Renal cortex interstitium (tissue), 11 donors: Measurements from ENCODE around the gene TAF13. TPM values are rescaled to one million over a fixed set of nuclear protein-coding genes. Genes with fewer than 3 reads are reported as not detected.
"Not testable (repeated sequence)": the region's sequence is repeated elsewhere in the genome, so short reads cannot be mapped to it uniquely, and the experiment has no call there.

Experiments used
- DNase-seq, 11 donors: peaks; one replicate each; pipeline ENCODE4 v3.0.0-alpha.2; 2013; ENCODE audit warnings: low read depth in 9 of 11, low spot score in 4 of 11; ENCODE audit errors: extremely low read depth in 1 of 11
- polyA plus RNA-seq, 3 donors: library from polyadenylated mRNA; unstranded; fragments of 120-200 nt; gene quantifications; one replicate each; pipeline ENCODE4 v1.2.1, GENCODE V29; 2013; ENCODE audit not compliant: insufficient read length in 3 of 3

Gene TAF13
- polyA plus RNA-seq, 3 donors, result 42.5 to 47.9 (median 43.8) TPM

DNA sequence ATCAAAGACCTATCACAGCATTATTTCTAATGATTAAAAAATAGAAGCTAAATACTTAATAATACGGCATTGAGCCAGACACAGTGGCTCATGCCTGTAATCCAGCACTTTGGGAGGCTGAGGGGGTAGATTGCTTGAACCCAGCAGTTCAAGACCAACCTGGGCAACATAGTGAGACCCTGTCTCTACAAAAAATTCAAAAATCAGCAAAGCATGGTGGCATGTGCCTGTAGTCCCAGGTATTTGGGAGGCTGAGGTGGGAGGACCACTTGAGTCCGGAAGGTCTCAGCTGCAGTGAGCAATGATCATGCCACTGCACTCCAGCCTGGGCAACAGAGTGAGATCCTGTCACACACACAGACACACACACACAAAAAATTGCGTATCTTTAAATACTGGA is 10.7 kb downstream of the TAF13 start:
- DNase-seq, result no peak

GRCh38 chr1:109061183-109061582 is 14.6 kb downstream of the TAF13 start:
- DNase-seq, result no peak

DNA sequence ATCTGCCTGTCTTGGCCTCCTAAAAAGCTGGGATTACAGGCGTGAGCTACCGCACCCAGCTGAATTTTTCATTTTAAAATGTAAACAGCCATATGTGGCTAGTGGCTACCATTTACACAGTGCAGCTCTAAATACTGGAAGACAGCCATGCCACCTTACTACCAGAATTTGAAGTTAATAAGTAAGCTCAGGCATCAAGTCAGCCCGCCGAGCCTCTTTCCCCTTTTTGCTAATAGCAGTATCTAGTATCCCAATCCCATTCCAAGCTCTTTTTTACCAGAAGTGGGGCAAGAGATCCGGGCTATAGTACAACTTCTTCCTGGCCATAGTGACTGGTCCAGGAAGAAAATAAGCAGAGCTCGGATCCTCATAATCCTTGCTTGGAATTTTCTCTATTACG is 15.1 kb downstream of the TAF13 start:
- no peak for DNase-seq

DNA sequence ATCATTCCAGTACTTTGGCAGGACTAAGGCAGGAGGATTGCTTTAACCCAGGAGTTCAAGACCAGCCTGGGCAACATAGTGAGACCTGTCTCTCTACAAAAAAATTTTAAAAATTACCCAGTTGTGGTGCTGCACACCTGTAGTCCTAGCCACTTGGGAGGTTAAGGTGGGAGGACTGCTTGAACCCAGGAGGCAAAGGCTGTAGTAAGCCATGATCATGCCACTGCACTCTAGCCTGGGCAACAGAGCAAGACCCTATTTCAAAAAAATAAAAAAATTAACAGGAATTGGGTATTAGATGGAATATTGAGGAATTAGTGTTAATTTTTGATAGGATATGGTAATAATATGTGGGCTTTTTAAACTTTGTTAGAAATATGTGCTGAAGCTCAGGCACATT is 16.8 kb downstream of the TAF13 start:
- DNase-seq, result no peak

- DNase-seq, result no peak
These were observed 19.7 kb downstream of the TAF13 start for GRCh38 chr1:109056064-109056463.

DNA sequence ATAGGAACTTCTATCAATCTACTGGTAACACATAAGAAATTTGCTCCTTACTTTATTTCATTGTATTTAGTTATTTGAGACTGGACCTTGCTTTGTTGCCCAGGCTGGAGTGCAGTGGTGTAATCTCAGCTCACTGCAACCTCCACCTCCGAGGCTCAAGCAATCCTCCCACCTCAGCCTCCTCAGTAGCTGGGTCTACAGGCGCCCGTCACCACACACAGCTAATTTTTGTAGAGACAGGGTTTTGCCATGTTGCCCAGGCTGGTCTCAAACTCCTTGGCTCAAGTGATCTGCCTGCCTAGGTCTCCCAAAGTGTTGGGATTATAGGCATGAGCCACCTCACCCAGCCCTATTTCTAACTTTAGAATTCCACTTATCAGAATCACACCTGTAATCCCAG is 23.7 kb downstream of the TAF13 start:
- not testable (repeated sequence) for DNase-seq

- DNase-seq, result peak in 2 of 11 donors; percentile 16 to 43
These were observed 25.4 kb downstream of the TAF13 start for GRCh38 chr1:109050228-109050995.

DNA sequence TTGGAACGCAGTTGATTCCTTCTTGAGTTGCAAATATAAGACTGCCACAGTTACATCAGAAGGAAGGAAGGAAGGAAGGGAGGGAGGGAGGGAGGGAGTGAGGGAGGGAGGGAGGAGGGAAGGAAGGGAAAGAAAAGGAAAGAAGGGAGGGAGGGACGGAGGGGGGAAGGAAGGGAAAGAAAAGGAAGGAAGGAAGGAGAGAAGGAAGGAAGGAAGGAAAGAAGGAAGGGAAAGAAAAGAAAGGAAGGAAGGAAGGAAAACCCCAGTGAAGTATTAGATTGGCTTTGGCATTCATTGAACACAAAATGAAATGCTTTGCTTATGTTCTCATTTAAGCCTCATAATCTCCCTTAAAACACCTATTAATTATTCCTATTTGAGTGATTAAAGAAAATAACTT is 27.5 kb downstream of the TAF13 start:
- DNase-seq, result no peak

- DNase-seq, result no peak
These were observed 28.5 kb downstream of the TAF13 start for GRCh38 chr1:109047339-109047738.

GRCh38 chr1:109046671-109047070 is 29.1 kb downstream of the TAF13 start:
- DNase-seq, result no peak

DNA sequence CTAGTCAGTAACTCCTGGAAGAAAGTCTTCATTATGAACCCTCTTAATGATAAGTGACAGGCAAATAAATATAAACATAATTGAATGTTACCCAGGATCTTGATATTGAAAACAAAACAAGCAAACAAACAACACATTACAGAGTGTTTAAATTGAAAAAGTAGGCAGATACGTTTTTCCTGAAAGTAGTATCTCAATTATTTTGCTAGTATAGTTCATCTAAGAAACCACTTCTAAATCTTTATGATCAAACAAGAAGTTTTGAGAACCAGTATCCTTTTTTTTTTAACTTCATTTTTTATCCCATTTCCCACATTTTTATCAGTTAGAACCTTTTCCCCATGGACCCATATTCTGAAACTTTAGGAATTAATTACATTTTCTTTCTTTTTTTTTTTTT is 30.2 kb downstream of the TAF13 start:
- no peak for DNase-seq

GRCh38 chr1:109041621-109042468 is 34.0 kb downstream of the TAF13 start, which contains the start of gene WDR47:
Gene WDR47 (minus strand): TSS chr1:109042102. CDS start chr1:109023512, 18,590 bp downstream.
- peak; percentile 75 to 91 (median 84) for DNase-seq

DNA sequence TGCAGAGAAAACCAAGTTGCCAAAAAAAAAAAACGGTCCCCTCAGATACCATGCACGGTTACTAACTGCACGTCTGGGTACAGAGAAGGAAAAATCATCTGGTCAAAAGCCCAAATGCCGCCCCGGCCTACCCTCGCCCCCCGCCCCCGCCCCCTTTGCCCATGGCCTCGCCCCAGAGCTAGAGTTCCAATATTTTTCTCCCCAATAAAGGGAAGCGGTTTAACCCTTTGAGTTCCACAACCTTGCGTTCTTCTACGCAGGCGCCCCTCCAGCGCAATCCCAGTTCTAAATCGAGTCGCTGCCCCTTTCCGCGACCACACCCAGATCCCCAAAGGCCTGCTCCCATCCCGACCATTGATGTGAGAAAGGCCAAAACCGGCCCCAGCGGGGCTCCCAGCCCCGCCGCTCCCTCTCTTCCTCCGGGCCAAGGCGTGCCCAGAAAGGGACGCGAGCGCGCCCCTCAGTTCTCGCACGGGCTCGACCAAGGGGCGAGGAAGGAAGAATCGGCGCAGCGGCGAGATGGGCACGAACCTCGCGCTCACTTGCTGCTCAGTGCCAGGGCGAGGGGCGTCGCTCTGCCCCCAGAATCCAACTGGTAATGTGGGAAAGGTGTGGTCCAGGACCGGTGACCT is 34.7 kb downstream of the TAF13 start:
- DNase-seq, result peak in 3 of 11 donors; percentile 15 to 31 (median 17)

GRCh38 chr1:109040627-109040988 is 35.2 kb downstream of the TAF13 start:
- DNase-seq, result no peak

- DNase-seq, result no peak
These were observed 41.4 kb downstream of the TAF13 start for GRCh38 chr1:109034382-109034781.

GRCh38 chr1:109029493-109029892 is 46.3 kb downstream of the TAF13 start:
- DNase-seq, result not testable (repeated sequence)

GRCh38 chr1:109027841-109028240 is 48.0 kb downstream of the TAF13 start:
- DNase-seq, result no peak

- DNase-seq, result no peak
These were observed 50.1 kb downstream of the TAF13 start for GRCh38 chr1:109025694-109026093.

GRCh38 chr1:109024646-109025045 is 51.2 kb downstream of the TAF13 start:
- no peak for DNase-seq
